Lung microvascular endothelial cell (primary cell): ENCODE results near the gene SLC9A1. TPM values are rescaled to one million over a fixed set of nuclear protein-coding genes. Genes with fewer than 3 reads are reported as not detected.

Source experiments
- DNase-seq, 2 donors: peaks; one replicate each; pipeline versions ENCODE4 v3.0.0 to v3.0.0-alpha.2; 2010; ENCODE audit warnings: low read depth in 2 of 2
- total RNA-seq: library from RNA; depleted of rRNA; stranded (reverse); fragments of >200 nt; gene quantifications from 2 replicates; pipeline ENCODE4 v1.2.1, GENCODE V29; 2014

Gene SLC9A1
- total RNA-seq, 1 donor from 2014 or later, result 3.6 TPM

- DNase-seq, result peak in 1 of 2 donors; percentile 29
Measured at GRCh38 chr1:27152004-27152828, 2.7 kb downstream of the SLC9A1 start.

GRCh38 chr1:27150641-27151040 is 4.3 kb downstream of the SLC9A1 start:
- no peak for DNase-seq

GRCh38 chr1:27150183-27150582 is 4.7 kb downstream of the SLC9A1 start:
- DNase-seq, result no peak

- DNase-seq, result no peak
Measured at GRCh38 chr1:27149762-27150113, 5.2 kb downstream of the SLC9A1 start.

GRCh38 chr1:27149084-27149761 is 5.7 kb downstream of the SLC9A1 start:
- DNase-seq, result no peak

- no peak for DNase-seq
Measured at GRCh38 chr1:27148591-27148990, 6.3 kb downstream of the SLC9A1 start.

GRCh38 chr1:27147842-27148518 is 6.9 kb downstream of the SLC9A1 start:
- no peak for DNase-seq

- DNase-seq, result peak in 1 of 2 donors; percentile 78
Measured at GRCh38 chr1:27145934-27146354, 9.0 kb downstream of the SLC9A1 start.

GRCh38 chr1:27144920-27145661 is 9.8 kb downstream of the SLC9A1 start:
- no peak for DNase-seq

GRCh38 chr1:27144049-27144748 is 10.7 kb downstream of the SLC9A1 start:
- DNase-seq, result no peak

- DNase-seq, result peak in 1 of 2 donors; percentile 34
Measured at GRCh38 chr1:27143401-27143800, 11.5 kb downstream of the SLC9A1 start.

- no peak for DNase-seq
Measured at GRCh38 chr1:27142464-27142863, 12.5 kb downstream of the SLC9A1 start.

- no peak for DNase-seq
Measured at GRCh38 chr1:27141266-27142003, 13.5 kb downstream of the SLC9A1 start.

- DNase-seq, result no peak
Measured at GRCh38 chr1:27139980-27140379, 14.9 kb downstream of the SLC9A1 start.

- DNase-seq, result no peak
Measured at GRCh38 chr1:27138927-27139326, 16.0 kb downstream of the SLC9A1 start.

- DNase-seq, result no peak
Measured at GRCh38 chr1:27138368-27138767, 16.6 kb downstream of the SLC9A1 start.

GRCh38 chr1:27137544-27138075 is 17.3 kb downstream of the SLC9A1 start:
- DNase-seq, result no peak

GRCh38 chr1:27136998-27137542 is 17.9 kb downstream of the SLC9A1 start:
- peak in 1 of 2 donors; percentile 52 for DNase-seq

GRCh38 chr1:27136236-27136551 is 18.7 kb downstream of the SLC9A1 start:
- peak in 1 of 2 donors; percentile 44 for DNase-seq
